ENCODE data around the gene XRCC1.
A peak's percentile ranks its signal among the peaks of the same experiment; 100 is the strongest.

XRCC1 gene

DNA sequence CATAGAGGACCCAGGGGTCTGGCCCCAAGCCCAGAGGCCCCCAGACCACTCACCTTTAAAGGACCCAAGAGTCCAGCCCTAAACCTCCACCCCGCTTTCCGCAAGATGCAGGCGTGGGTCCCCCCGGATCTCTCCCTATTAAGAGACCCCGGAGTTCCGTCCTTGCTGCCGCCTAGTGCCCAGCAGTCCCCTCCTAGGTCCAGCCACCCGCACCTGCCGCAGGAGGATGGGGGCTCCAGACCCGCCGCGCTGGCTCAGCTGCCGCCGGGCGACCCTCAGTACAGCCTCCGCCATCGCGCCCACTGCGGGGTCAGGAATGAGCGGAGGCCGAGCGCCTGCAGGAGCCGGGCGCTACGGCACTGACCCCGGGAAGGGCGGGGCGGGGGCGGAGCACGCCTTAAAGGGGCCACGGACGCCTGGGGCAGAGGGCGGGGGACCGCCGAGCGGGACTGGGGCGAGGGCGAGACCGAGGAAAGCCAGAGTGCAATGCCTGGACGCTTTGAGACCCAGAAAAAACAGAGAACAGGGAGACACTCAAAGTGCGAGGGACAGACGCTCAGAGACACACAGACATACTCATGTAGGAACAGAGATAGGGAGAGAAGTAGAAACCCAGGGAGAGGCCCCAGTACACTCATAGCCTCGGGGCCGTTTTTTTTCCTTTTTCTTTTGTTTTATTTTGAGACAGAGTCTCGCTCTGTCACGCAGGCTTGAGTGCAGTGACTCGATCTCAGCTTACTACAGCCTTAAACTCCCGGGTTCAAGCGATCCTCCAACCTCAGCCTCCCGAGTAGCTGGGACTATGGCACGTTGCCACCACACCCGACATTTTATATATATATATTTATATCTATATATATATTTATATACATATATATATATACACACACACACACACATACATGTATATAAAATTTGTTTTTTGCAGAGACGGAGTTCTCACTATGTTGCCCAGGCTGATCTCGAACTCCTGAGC, 48.2 kb downstream of the XRCC1 start, which contains the start of gene ETHE1 (continued):
- TF ChIP-seq, protein P1, sequence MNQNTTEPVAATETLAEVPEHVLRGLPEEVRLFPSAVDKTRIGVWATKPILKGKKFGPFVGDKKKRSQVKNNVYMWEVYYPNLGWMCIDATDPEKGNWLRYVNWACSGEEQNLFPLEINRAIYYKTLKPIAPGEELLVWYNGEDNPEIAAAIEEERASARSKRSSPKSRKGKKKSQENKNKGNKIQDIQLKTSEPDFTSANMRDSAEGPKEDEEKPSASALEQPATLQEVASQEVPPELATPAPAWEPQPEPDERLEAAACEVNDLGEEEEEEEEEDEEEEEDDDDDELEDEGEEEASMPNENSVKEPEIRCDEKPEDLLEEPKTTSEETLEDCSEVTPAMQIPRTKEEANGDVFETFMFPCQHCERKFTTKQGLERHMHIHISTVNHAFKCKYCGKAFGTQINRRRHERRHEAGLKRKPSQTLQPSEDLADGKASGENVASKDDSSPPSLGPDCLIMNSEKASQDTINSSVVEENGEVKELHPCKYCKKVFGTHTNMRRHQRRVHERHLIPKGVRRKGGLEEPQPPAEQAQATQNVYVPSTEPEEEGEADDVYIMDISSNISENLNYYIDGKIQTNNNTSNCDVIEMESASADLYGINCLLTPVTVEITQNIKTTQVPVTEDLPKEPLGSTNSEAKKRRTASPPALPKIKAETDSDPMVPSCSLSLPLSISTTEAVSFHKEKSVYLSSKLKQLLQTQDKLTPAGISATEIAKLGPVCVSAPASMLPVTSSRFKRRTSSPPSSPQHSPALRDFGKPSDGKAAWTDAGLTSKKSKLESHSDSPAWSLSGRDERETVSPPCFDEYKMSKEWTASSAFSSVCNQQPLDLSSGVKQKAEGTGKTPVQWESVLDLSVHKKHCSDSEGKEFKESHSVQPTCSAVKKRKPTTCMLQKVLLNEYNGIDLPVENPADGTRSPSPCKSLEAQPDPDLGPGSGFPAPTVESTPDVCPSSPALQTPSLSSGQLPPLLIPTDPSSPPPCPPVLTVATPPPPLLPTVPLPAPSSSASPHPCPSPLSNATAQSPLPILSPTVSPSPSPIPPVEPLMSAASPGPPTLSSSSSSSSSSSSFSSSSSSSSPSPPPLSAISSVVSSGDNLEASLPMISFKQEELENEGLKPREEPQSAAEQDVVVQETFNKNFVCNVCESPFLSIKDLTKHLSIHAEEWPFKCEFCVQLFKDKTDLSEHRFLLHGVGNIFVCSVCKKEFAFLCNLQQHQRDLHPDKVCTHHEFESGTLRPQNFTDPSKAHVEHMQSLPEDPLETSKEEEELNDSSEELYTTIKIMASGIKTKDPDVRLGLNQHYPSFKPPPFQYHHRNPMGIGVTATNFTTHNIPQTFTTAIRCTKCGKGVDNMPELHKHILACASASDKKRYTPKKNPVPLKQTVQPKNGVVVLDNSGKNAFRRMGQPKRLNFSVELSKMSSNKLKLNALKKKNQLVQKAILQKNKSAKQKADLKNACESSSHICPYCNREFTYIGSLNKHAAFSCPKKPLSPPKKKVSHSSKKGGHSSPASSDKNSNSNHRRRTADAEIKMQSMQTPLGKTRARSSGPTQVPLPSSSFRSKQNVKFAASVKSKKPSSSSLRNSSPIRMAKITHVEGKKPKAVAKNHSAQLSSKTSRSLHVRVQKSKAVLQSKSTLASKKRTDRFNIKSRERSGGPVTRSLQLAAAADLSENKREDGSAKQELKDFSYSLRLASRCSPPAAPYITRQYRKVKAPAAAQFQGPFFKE (tag by site-specific recombination; IDR thresholded peaks at IDR 0.05; ENCODE audit: borderline replicate concordance): no peak
- peak; percentile 63; the same call in 1 of the 2 replicates for TF ChIP-seq ZNF16 (tag by site-specific recombination; IDR thresholded peaks at IDR 0.05; ENCODE audit: low read depth)
- TF ChIP-seq ZNF529 (tag by site-specific recombination; IDR thresholded peaks at IDR 0.05; ENCODE audit: insufficient replicate concordance): no peak
- peak; percentile 36; the same call in 1 of the 2 replicates for TF ChIP-seq WT1 (tag by site-specific recombination; IDR thresholded peaks at IDR 0.05)
- TF ChIP-seq, protein P2, sequence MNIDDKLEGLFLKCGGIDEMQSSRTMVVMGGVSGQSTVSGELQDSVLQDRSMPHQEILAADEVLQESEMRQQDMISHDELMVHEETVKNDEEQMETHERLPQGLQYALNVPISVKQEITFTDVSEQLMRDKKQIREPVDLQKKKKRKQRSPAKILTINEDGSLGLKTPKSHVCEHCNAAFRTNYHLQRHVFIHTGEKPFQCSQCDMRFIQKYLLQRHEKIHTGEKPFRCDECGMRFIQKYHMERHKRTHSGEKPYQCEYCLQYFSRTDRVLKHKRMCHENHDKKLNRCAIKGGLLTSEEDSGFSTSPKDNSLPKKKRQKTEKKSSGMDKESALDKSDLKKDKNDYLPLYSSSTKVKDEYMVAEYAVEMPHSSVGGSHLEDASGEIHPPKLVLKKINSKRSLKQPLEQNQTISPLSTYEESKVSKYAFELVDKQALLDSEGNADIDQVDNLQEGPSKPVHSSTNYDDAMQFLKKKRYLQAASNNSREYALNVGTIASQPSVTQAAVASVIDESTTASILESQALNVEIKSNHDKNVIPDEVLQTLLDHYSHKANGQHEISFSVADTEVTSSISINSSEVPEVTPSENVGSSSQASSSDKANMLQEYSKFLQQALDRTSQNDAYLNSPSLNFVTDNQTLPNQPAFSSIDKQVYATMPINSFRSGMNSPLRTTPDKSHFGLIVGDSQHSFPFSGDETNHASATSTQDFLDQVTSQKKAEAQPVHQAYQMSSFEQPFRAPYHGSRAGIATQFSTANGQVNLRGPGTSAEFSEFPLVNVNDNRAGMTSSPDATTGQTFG (tag by site-specific recombination; IDR thresholded peaks at IDR 0.05; ENCODE audit: borderline replicate concordance): no peak
- no peak for TF ChIP-seq ZNF548 (tag by site-specific recombination; IDR thresholded peaks at IDR 0.05)
- TF ChIP-seq ZNF791 (tag by site-specific recombination; IDR thresholded peaks at IDR 0.05): no peak
- TF ChIP-seq ZNF610 (tag by site-specific recombination; IDR thresholded peaks at IDR 0.05; ENCODE audit: borderline replicate concordance): peak; percentile 69; the same call in 1 of the 2 replicates
- peak; percentile 75 for TF ChIP-seq SP7 (tag by site-specific recombination; IDR thresholded peaks at IDR 0.05)
- 0 out of 2 replicates have a peak, but pooled peaks have one; percentile 29 for TF ChIP-seq ZBTB7A (tag by site-specific recombination; IDR thresholded peaks at IDR 0.05; ENCODE audit: low read depth)
- no peak for TF ChIP-seq ZNF174 (tag by site-specific recombination; IDR thresholded peaks at IDR 0.05)
- no peak for TF ChIP-seq ZNF596 (tag by site-specific recombination; IDR thresholded peaks at IDR 0.05)
- TF ChIP-seq ZNF660 (tag by site-specific recombination; IDR thresholded peaks at IDR 0.05): peak; percentile 28; the same call in 1 of the 2 replicates
- TF ChIP-seq ZNF202 (tag by site-specific recombination; IDR thresholded peaks at IDR 0.05; ENCODE audit: borderline replicate concordance): no peak
- TF ChIP-seq ZNF169 (tag by site-specific recombination; IDR thresholded peaks at IDR 0.05): 0 out of 2 replicates have a peak, but pooled peaks have one; percentile 16
- TF ChIP-seq, protein P3, sequence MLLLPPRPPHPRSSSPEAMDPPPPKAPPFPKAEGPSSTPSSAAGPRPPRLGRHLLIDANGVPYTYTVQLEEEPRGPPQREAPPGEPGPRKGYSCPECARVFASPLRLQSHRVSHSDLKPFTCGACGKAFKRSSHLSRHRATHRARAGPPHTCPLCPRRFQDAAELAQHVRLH (tag by site-specific recombination; IDR thresholded peaks at IDR 0.05): 0 out of 2 replicates have a peak, but pooled peaks have one; percentile 7
- TF ChIP-seq KLF9 (tag by site-specific recombination; IDR thresholded peaks at IDR 0.05; ENCODE audit: low read depth): peak; percentile 97
- TF ChIP-seq, protein P4, sequence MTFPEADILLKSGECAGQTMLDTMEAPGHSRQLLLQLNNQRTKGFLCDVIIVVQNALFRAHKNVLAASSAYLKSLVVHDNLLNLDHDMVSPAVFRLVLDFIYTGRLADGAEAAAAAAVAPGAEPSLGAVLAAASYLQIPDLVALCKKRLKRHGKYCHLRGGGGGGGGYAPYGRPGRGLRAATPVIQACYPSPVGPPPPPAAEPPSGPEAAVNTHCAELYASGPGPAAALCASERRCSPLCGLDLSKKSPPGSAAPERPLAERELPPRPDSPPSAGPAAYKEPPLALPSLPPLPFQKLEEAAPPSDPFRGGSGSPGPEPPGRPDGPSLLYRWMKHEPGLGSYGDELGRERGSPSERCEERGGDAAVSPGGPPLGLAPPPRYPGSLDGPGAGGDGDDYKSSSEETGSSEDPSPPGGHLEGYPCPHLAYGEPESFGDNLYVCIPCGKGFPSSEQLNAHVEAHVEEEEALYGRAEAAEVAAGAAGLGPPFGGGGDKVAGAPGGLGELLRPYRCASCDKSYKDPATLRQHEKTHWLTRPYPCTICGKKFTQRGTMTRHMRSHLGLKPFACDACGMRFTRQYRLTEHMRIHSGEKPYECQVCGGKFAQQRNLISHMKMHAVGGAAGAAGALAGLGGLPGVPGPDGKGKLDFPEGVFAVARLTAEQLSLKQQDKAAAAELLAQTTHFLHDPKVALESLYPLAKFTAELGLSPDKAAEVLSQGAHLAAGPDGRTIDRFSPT (tag by site-specific recombination; IDR thresholded peaks at IDR 0.05): peak; percentile 71; the same call in 1 of the 2 replicates
- TF ChIP-seq, protein P5, sequence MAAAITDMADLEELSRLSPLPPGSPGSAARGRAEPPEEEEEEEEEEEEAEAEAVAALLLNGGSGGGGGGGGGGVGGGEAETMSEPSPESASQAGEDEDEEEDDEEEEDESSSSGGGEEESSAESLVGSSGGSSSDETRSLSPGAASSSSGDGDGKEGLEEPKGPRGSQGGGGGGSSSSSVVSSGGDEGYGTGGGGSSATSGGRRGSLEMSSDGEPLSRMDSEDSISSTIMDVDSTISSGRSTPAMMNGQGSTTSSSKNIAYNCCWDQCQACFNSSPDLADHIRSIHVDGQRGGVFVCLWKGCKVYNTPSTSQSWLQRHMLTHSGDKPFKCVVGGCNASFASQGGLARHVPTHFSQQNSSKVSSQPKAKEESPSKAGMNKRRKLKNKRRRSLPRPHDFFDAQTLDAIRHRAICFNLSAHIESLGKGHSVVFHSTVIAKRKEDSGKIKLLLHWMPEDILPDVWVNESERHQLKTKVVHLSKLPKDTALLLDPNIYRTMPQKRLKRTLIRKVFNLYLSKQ (tag by site-specific recombination; IDR thresholded peaks at IDR 0.05; ENCODE audit: borderline replicate concordance): no peak
- peak; percentile 18; the same call in 1 of the 2 replicates for TF ChIP-seq ZNF223 (tag by site-specific recombination; IDR thresholded peaks at IDR 0.05)
- TF ChIP-seq ZNF48 (tag by site-specific recombination; IDR thresholded peaks at IDR 0.05): no peak
- 0 out of 2 replicates have a peak, but pooled peaks have one; percentile 6 for TF ChIP-seq ZNF398 (tag by site-specific recombination; IDR thresholded peaks at IDR 0.05)
- TF ChIP-seq ZNF335 (tag by site-specific recombination; conservative IDR thresholded peaks at IDR 0.05): peak; percentile 81

Data from HEK293 (cell line).